ENCODE measurements around the gene ARNT2.

ARNT2 gene

GRCh38 chr15:80636675-80637074 is 232.5 kb downstream of the ARNT2 start:
- no peak overlapping the region for H3K27ac ChIP-seq
- TF ChIP-seq CTCF (IDR thresholded peaks at IDR 0.05) = no peak
- no peak for TF ChIP-seq ZFX (IDR thresholded peaks at IDR 0.05; ENCODE audit: borderline replicate concordance)

GRCh38 chr15:80637747-80638146 is 233.6 kb downstream of the ARNT2 start:
- no peak for TF ChIP-seq ZFX (IDR thresholded peaks at IDR 0.05; ENCODE audit: borderline replicate concordance)
- no peak for TF ChIP-seq CTCF (IDR thresholded peaks at IDR 0.05)

DNA sequence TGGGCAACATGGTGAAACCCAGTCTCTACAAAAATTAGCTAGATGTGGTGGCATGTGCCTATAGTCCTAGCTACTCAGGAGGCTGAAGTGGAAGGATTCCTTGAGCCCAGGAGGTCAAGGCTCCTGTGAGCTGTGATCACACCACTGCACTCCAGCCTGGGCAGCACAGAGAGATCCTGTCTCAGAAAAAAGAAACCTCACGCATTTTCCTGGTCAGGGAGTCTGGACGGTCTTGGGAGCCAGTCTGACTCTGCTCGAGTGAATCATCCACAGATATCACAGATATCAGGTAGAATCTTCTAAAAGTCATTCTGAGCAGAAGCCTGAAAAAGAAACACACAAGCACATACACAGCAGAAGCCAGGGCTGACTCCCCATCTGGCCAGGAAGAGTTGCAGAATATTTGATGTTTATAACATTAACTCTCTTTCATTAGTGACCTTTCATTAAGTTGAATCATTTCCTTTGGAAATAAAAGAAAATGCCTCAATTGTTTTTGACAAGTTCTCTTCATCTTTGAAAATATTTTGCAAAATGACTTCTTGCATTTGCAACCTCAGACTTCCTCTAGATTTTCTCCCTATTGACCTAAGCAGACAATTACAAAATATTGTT is 234.5 kb downstream of the ARNT2 start:
- H3K27ac ChIP-seq = no peak overlapping the region
- TF ChIP-seq CTCF (IDR thresholded peaks at IDR 0.05) (no peak), ZFX (IDR thresholded peaks at IDR 0.05; ENCODE audit: borderline replicate concordance) (no peak)

More at GRCh38 chr15:80637747-80638146, 233.6 kb downstream of the ARNT2 start:
- no peak overlapping the region for H3K27ac ChIP-seq

- H3K27ac ChIP-seq = no peak overlapping the region
- no peak for TF ChIP-seq ZFX (IDR thresholded peaks at IDR 0.05; ENCODE audit: borderline replicate concordance)
- TF ChIP-seq CTCF (IDR thresholded peaks at IDR 0.05) = no peak
Observed at GRCh38 chr15:80639168-80639555, 235.0 kb downstream of the ARNT2 start.

DNA sequence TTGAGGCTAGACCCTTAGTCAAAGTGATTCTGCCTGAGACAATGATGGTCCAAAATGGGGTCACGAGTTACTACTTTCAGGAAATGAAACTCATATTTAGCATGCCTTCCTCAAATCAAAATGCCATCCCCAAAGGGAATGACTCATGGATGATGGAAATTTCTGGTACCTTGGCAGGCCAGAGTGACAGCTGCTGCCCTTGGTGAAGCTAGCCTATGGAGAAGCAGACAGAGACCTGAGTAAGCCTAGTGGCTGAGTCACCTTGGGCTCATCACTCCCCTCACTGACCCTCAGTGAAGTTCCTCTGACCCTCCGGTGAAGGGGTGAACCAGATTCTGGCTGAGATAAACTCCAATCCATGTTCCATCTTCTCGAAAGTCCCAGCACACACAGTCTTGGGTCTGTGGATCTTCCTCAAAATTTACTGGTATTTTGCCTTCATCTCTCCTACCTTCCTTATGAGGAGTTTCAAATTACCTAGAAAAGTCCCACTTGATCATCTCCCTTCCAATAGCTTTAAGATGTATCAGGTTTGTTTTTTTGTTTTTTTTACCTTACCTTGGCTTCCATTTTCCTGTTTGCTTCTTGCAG is 236.4 kb downstream of the ARNT2 start:
- no peak overlapping the region for H3K27ac ChIP-seq
- no peak for TF ChIP-seq CTCF (IDR thresholded peaks at IDR 0.05)
- TF ChIP-seq ZFX (IDR thresholded peaks at IDR 0.05; ENCODE audit: borderline replicate concordance) = no peak

GRCh38 chr15:80641384-80641783 is 237.2 kb downstream of the ARNT2 start:
- no peak overlapping the region for H3K27ac ChIP-seq
- TF ChIP-seq ZFX (IDR thresholded peaks at IDR 0.05; ENCODE audit: borderline replicate concordance) (no peak), CTCF (IDR thresholded peaks at IDR 0.05) (no peak)

DNA sequence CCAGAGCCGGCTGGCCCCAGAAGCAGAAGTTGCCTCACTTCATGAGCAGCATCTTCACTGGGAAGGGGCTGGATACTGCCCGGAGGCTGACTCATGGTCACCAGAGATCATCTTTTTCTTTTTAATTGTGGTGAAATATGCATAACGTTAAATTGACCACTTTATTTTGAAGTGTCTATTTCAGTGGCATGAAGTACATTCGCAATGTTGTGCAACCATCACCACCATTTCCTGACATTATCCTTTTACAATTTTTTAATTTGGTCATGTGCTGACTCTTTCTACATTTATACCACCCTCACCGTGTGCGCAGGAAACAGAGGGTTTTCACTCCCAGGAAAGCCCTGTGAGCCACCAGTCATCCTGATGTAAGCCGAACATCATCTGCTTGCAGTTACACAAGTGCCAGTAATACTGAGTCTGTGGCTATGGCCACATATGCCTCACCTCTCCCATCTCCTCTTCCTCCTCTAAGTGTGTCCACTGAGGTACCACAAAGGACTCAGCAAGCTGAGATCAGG is 239.3 kb downstream of the ARNT2 start:
- TF ChIP-seq ZFX (IDR thresholded peaks at IDR 0.05; ENCODE audit: borderline replicate concordance) (no peak), CTCF (IDR thresholded peaks at IDR 0.05) (no peak)

More for the DNA sequence above, 239.3 kb downstream of the ARNT2 start:
- H3K27ac ChIP-seq = no peak overlapping the region

Measured in 22Rv1 (cell line).